NT2/D1 (cell line): ENCODE measurements around the gene LINC00237.

Experiments used
- DNase-seq: peaks from one replicate; pipeline ENCODE4 v3.0.0-alpha.2; 2011; ENCODE audit warnings: low read depth, low spot score
- H3K27me3 ChIP-seq: 2 replicates; pipeline ENCODE4 v1.6.0; 2011; ENCODE audit warnings: mild to moderate bottlenecking; ENCODE audit not compliant: insufficient read length, insufficient read depth
- H3K36me3 ChIP-seq: 2 replicates; pipeline ENCODE4 v1.6.1; 2011; ENCODE audit warnings: mild to moderate bottlenecking, low read length, mixed read lengths; ENCODE audit not compliant: insufficient read depth, insufficient read length
- H3K4me1 ChIP-seq: 2 replicates; pipeline ENCODE4 v1.5.1; 2011; ENCODE audit not compliant: insufficient read depth, insufficient read length
- H3K4me3 ChIP-seq: 2 replicates; pipeline ENCODE4 v1.5.1; 2011; ENCODE audit warnings: low read depth; ENCODE audit not compliant: insufficient read length
- H3K9ac ChIP-seq: 2 replicates; pipeline ENCODE4 v1.6.0; 2011; ENCODE audit warnings: low read depth; ENCODE audit not compliant: insufficient read length
- H3K9me3 ChIP-seq: 2 replicates; pipeline ENCODE4 v1.5.1; 2011; ENCODE audit warnings: mild to moderate bottlenecking, low read length; ENCODE audit not compliant: insufficient read depth
- SUZ12 ChIP-seq: IDR thresholded peaks from 2 replicates; pipeline ENCODE4 v1.6.1; 2011; ENCODE audit not compliant: insufficient read length, insufficient read depth; ENCODE audit errors: extremely low read depth
- YY1 ChIP-seq: IDR thresholded peaks from 2 replicates; pipeline ENCODE4 v1.6.1; 2011; ENCODE audit not compliant: insufficient read length, insufficient read depth
- ZNF274 ChIP-seq: IDR thresholded peaks from 2 replicates; pipeline ENCODE4 v1.6.1; 2011; ENCODE audit warnings: mild to moderate bottlenecking, low read depth, low read length

Gene LINC00237

DNA sequence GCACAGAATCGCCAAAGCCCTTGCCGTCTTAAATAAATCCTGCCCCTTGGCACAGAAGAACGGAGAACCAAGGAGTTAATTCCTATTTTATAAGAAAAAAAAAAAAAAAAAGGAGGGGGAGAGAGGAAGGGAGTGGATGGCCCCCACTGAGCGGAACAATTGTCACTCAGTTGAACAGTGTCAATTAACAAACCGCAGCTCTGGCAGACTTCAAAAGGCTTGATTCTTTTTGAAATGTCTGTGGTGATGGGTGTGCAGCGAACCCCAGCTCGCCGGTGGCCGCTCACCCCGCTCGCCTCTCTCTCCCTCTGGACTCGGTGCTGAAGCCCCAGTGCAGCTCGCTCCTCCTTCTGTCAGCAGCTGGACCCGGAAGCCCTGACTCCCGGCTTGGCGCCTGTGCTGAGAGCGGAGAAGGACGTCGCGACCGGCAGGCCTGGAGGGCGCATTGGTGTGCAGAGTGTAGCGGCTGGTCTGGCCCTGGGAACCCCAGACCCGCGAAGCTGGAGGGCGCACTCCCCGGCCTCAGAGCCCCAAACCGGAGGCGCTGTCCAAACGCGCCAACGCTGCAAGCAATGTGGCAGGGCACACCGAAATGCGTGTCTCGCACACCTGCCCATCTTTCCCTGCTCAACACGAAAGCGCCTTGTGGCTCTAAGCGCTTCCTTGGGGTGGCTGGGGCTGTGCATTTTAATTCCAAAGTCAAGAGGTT lies 3.4 kb downstream of the LINC00237 start:
- H3K4me1 ChIP-seq, result no peaks in the 10 kb centered on the region
- DNase-seq, result no peak
- H3K27me3 ChIP-seq, result peaks cover 90% of the 10 kb centered on the region
- no peaks in the 10 kb centered on the region for H3K9me3 ChIP-seq
- TF ChIP-seq YY1 (no peak), ZNF274 (no peak), SUZ12 (peak; percentile 24)
- no peak overlapping the region for H3K9ac ChIP-seq
- no peaks in the 10 kb centered on the region for H3K36me3 ChIP-seq
- H3K4me3 ChIP-seq, result peak overlapping the region; percentile 35

DNA sequence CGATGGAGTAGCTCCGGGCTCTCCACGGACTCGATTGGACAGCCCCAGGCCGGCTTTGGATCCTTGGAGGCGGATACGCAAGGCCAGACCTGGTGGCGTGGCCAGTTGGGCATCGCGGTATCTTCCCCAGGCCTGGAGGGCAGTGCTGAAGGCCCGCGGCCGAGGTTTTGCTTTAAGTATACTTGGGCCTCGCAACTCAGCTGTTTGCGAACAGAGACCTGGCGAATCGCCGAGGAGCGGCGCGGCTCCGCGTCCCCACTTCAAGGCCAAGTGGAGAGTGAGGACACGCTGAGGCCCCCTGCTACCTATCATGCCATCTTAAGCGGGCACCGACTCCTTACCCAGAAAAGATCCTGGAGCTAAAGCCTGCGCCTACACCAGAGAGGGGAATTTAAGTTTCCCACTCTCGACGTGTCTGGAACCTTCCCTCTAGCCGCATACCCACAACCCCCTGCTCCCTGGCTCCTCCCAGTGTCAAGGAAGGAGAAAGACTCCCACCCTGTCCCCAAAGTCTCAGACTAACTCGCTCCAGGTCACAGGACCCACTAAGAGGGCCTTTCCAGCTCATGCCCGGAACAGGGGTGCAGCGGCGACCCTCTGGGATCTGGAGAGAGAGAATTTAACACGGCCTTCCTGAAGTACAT lies 4.1 kb downstream of the LINC00237 start:
- TF ChIP-seq ZNF274 (no peak), SUZ12 (no peak), YY1 (no peak)
- Histone ChIP-seq H3K9ac (peak overlapping the region; percentile 74), H3K4me3 (peak overlapping the region; percentile 35), H3K4me1 (no peaks in the 10 kb centered on the region), H3K9me3 (no peaks in the 10 kb centered on the region), H3K36me3 (no peaks in the 10 kb centered on the region), H3K27me3 (peaks cover 90% of the 10 kb centered on the region)
- DNase-seq, result no peak

DNA sequence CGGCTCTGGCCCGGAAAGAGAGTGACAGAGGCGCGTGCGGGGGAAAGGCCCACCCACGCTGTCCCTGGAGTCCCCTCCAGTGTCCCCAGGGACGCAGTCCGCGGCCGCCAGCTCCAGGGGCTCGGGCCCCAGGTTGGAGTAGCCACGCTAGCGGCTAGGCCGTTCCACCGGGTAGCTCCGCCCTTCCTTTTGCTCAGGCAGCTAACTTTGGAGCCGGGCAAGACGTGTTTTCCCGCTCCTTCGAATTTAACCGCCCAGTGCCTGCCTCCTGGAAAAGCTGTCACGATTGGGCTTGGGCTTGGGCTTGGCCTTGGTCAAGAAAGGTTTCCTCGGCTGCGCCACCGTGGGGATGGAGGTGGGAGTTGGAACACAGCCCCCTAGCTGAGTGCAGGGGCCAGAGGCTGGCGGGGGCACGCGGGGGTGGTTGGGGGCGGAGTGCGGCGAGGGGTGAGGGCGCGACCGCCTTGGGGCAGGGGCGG lies 4.7 kb downstream of the LINC00237 start:
- no peak for DNase-seq
- Histone ChIP-seq H3K4me1 (no peaks in the 10 kb centered on the region), H3K4me3 (peak overlapping the region; percentile 39), H3K9me3 (no peaks in the 10 kb centered on the region), H3K36me3 (no peaks in the 10 kb centered on the region), H3K9ac (peak overlapping the region; percentile 74), H3K27me3 (peaks cover 90% of the 10 kb centered on the region)
- TF ChIP-seq ZNF274 (no peak), SUZ12 (no peak), YY1 (no peak)

DNA sequence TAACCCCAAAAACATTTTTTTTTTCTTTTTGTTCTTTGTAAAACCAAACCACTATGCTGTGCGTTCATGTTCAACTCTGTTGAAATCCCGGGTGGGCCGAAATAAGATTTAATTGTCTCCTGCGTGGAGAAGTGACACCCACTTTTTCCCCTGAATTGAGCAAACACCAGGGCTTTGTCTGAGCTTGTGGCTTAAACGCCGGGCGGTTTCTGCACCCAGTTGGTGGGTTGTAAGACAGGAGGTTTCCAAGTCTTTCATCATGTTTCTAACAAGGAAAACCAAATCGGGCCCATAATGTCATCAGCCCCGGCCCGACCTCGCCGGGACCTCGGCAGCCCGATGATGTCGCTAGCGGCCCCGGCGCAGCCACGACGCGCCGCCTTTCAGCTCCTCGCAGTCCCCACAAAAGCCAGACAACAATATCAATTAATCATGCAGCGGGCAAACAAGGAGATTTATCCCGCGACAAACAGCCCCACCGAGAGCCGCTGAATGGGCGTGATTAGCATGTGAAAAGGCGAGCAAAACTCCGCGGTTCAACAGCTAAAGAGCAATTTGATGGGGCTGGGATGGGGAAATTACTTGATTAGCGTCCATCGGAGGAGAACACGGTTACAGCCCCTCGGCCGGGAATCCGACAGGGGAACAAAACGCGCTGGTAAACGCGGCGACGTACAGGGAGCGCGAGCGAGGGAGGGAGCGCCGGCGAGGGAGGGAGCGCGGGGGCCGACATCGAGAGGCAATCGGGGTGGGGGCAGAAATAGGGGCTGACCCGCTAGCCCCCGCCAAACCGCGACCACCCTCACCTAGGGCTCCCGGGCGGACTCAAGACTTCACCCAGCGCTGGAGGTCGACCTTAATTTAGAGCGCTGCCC lies 5.3 kb downstream of the LINC00237 start:
- peak overlapping the region; percentile 61 for H3K9ac ChIP-seq
- no peaks in the 10 kb centered on the region for H3K9me3 ChIP-seq
- H3K27me3 ChIP-seq, result peaks cover 90% of the 10 kb centered on the region
- peak overlapping the region; percentile 39 for H3K4me3 ChIP-seq
- H3K36me3 ChIP-seq, result no peaks in the 10 kb centered on the region
- DNase-seq, result peak; percentile 72
- TF ChIP-seq SUZ12, result no peak
- TF ChIP-seq ZNF274, result no peak
- TF ChIP-seq YY1, result no peak
- H3K4me1 ChIP-seq, result no peaks in the 10 kb centered on the region

DNA sequence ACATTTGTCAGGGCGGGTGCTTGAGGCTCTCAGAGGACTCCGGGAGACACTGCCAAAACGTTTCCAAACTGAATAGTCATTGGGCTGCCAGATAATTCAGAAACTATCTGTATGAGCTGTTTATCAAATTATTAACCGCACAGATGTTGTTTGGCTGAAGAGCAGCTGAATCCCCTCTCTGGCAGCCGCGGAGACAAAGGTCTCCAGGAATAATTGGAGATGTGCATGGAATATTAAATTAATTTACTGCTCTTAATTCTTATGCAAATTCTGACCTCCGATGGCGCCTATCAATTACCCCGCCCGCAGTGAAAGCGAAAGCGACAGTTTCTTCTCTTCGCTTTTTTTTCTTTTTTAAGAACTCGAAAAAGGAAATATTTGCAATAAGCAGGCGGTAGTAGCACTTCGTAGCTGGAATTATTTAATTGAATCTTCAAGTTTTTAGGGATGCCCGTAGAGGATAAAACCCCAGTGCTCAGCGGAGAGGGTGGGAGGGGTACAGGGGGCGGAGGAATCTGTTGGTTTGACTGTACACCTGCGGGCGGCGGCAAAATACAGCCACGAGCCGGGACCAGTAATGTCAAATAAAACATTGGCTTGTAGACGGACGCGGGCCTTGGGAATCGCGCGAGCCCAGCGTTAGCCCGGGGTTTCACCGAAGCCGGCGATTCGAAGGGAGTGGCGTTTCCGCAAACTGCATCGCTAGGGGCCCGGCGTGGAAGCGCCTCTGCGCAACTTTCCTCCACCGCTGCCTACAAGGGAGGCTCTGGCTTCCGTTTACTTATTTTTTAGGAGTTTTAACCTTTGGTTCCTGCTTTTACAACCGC lies 6.2 kb downstream of the LINC00237 start:
- TF ChIP-seq SUZ12 (no peak), ZNF274 (no peak), YY1 (no peak)
- Histone ChIP-seq H3K4me3 (peak overlapping the region; percentile 39), H3K9me3 (no peaks in the 10 kb centered on the region), H3K9ac (peak overlapping the region; percentile 32), H3K36me3 (no peaks in the 10 kb centered on the region), H3K4me1 (no peaks in the 10 kb centered on the region), H3K27me3 (peaks cover 87% of the 10 kb centered on the region)
- no peak for DNase-seq

DNA sequence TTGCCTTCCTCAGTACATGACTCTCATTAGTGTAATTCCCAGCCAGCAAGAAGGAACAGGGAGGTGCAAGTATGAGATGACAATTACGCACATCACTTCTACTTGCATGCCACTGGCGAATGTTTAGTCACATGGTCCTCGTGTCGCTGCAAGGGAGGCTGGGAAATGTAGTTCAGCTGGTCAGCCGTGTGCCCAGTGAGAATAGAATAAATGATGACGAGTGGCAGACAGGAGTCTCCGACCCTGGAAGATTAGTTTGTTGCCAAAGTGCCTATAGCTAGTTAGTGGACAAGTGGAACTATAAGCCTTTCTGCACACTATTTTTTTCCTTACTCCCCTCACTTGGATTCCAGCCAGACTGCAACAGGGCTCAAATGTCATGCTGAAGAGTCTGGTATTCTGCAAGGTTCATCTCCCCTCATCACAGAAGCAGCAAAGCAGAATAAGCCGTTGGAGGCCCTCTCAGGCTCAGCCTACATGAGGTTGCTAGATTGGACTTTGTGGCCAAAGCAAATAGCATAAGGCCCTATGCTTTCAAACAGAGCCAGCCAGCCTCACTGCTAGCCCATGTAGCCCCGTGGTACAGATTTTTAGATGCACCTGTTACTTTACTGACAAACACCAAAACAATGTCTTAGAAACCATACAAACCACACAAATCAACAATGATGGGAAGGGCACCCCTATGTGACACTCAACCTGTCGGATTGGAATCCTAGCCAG lies 9.7 kb downstream of the LINC00237 start:
- no peaks in the 10 kb centered on the region for H3K9me3 ChIP-seq
- H3K27me3 ChIP-seq, result peaks cover 74% of the 10 kb centered on the region
- no peaks in the 10 kb centered on the region for H3K36me3 ChIP-seq
- H3K9ac ChIP-seq, result no peak overlapping the region
- DNase-seq, result no peak
- H3K4me1 ChIP-seq, result no peaks in the 10 kb centered on the region
- TF ChIP-seq ZNF274 (no peak), SUZ12 (no peak), YY1 (no peak)
- H3K4me3 ChIP-seq, result no peak overlapping the region
